Measurements from ENCODE around the gene CFAP251.

Gene CFAP251

GRCh38 chr12:121916719-121917118, 1.7 kb upstream of the CFAP251 start:
- TF ChIP-seq, protein P1, sequence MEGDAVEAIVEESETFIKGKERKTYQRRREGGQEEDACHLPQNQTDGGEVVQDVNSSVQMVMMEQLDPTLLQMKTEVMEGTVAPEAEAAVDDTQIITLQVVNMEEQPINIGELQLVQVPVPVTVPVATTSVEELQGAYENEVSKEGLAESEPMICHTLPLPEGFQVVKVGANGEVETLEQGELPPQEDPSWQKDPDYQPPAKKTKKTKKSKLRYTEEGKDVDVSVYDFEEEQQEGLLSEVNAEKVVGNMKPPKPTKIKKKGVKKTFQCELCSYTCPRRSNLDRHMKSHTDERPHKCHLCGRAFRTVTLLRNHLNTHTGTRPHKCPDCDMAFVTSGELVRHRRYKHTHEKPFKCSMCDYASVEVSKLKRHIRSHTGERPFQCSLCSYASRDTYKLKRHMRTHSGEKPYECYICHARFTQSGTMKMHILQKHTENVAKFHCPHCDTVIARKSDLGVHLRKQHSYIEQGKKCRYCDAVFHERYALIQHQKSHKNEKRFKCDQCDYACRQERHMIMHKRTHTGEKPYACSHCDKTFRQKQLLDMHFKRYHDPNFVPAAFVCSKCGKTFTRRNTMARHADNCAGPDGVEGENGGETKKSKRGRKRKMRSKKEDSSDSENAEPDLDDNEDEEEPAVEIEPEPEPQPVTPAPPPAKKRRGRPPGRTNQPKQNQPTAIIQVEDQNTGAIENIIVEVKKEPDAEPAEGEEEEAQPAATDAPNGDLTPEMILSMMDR (IDR thresholded peaks at IDR 0.05; ENCODE audit: insufficient read depth, low read length, missing control alignments) = peak; percentile 41
- CTCF ChIA-PET = interaction anchor here (0.7 to 4.8 kb wide), 32 partner anchors 8 to 213 kb away, joined by 3 to 43 read pairs (median 4); partner anchors contain the start of gene PSMD9
- H3K4me3 ChIP-seq (ENCODE audit: low read depth, low read length) = no peak overlapping the region
- no peak for DNase-seq (ENCODE audit: low read depth, low spot score)
- POLR2A ChIA-PET = interaction anchor here (0.5 to 0.7 kb wide), 2 partner anchors 14 to 75 kb away, joined by 3 to 4 read pairs; no protein-coding TSS in a partner anchor

DNA sequence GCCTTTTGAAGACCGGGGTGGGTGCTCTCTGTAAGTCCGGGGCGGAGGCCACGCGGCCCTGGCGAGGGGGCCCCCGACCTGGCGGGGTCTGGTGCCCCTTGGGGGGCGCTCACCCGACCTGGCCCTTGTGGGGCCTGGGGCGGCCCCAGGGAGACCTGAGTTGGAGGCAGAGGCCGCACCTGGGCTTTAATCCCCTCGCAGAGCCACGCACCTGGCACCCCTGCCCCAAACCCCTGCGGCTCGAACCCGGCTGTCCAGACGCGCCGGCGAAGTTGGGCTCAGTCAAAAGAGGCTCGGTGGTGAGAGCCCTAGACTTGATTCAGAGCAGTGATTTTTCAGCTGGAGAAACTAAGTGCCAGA, 267 bp downstream of the CFAP251 start:
- H3K4me3 ChIP-seq (ENCODE audit: low read depth, low read length) = peak overlapping the region; percentile 48
- no peak for DNase-seq (ENCODE audit: low read depth, low spot score)
- ChIA-PET POLR2A (no interaction called here), CTCF (interaction anchor here (0.9 to 4.8 kb wide), 21 partner anchors 8 to 296 kb away, joined by 3 to 43 read pairs (median 4); partner anchors contain the start of genes BCL7A and PSMD9)
- TF ChIP-seq, protein P1 (IDR thresholded peaks at IDR 0.05; ENCODE audit: insufficient read depth, low read length, missing control alignments) = no peak

GRCh38 chr12:121921066-121921465, 2.7 kb downstream of the CFAP251 start:
- CTCF ChIA-PET = interaction anchor here (1.4 kb wide), 1 partner anchor 110 kb away, joined by 3 read pairs; no protein-coding TSS in a partner anchor
- POLR2A ChIA-PET = no interaction called here
- no peak for DNase-seq (ENCODE audit: low read depth, low spot score)
- TF ChIP-seq, protein P1 (IDR thresholded peaks at IDR 0.05; ENCODE audit: insufficient read depth, low read length, missing control alignments) = no peak
- no peak overlapping the region for H3K4me3 ChIP-seq (ENCODE audit: low read depth, low read length)

DNA sequence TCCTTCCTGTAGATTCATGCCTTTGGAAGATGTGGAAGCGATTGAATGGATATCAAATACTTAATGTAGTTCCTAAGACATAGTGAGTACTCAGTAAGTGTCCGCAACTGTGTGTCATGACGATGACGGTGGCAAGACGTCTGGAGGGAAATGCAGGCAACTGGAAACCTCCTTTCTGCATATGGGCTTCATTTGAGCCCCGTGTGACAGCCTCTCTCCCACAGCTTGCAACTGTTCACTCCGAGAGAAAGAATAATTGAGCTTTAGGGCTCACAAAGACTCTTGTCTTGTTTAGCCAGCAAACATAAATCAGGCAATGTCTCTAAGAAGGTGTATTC, 6.9 kb downstream of the CFAP251 start:
- ChIA-PET POLR2A (interaction anchor here (0.9 to 1.1 kb wide), 3 partner anchors 33 to 39 kb away, joined by 3 to 4 read pairs (median 3); partner anchors contain the start of gene PSMD9), CTCF (interaction anchor here (1.2 to 2.2 kb wide), 9 partner anchors 9 to 198 kb away, joined by 3 to 6 read pairs (median 3); partner anchors contain the start of gene BCL7A)
- DNase-seq (ENCODE audit: low read depth, low spot score) = no peak
- TF ChIP-seq, protein P1 (IDR thresholded peaks at IDR 0.05; ENCODE audit: insufficient read depth, low read length, missing control alignments) = no peak
- H3K4me3 ChIP-seq (ENCODE audit: low read depth, low read length) = peak overlapping the region; percentile 37

GRCh38 chr12:121926874-121927706, 8.7 kb downstream of the CFAP251 start:
- POLR2A ChIA-PET = interaction anchor here (0.8 kb wide), 1 partner anchor 44 kb away, joined by 3 read pairs; no protein-coding TSS in a partner anchor
- DNase-seq (ENCODE audit: low read depth, low spot score) = no peak

More at GRCh38 chr12:121926874-121927706, 8.7 kb downstream of the CFAP251 start:
- H3K4me3 ChIP-seq (ENCODE audit: low read depth, low read length) = no peak overlapping the region
- TF ChIP-seq, protein P1 (IDR thresholded peaks at IDR 0.05; ENCODE audit: insufficient read depth, low read length, missing control alignments) = no peak
- CTCF ChIA-PET = interaction anchor here (0.8 to 2.2 kb wide), 4 partner anchors 9 to 38 kb away, joined by 3 to 7 read pairs (median 4); partner anchors contain the start of gene CFAP251
